Epithelial cell of proximal tubule (primary cell): ENCODE measurements around the gene PAPSS1. TPM values are rescaled to one million over a fixed set of nuclear protein-coding genes. Genes with fewer than 3 reads are reported as not detected.

ENCODE experiments used
- DNase-seq: peaks from one replicate; pipeline ENCODE4 v3.0.0-alpha.2; 2011; ENCODE audit warnings: low read depth
- H3K4me3 ChIP-seq: 2 replicates; pipeline ENCODE4 v1.5.1; 2011; ENCODE audit warnings: low read depth, mild to moderate bottlenecking, low read length
- CTCF ChIP-seq: conservative IDR thresholded peaks from 2 replicates; pipeline ENCODE4 v1.5.1; 2012; ENCODE audit warnings: low read depth, mild to moderate bottlenecking, low read length
- total RNA-seq: library from RNA; depleted of rRNA; stranded (reverse); fragments of >200 nt; gene quantifications from 2 replicates; pipeline ENCODE4 v1.2.3, GENCODE V29; 2015

Gene PAPSS1
- total RNA-seq, 1 donor from 2014 or later = 51.2 TPM

GRCh38 chr4:107747748-107748486, 27.9 kb upstream of the PAPSS1 start:
- no peak for DNase-seq
- TF ChIP-seq CTCF = no peak
- no peak overlapping the region for H3K4me3 ChIP-seq

GRCh38 chr4:107746161-107746560, 26.1 kb upstream of the PAPSS1 start:
- DNase-seq = no peak
- no peak overlapping the region for H3K4me3 ChIP-seq
- TF ChIP-seq CTCF = no peak

GRCh38 chr4:107744532-107744931, 24.5 kb upstream of the PAPSS1 start:
- no peak for TF ChIP-seq CTCF
- H3K4me3 ChIP-seq = no peak overlapping the region
- no peak for DNase-seq

GRCh38 chr4:107743532-107743931, 23.5 kb upstream of the PAPSS1 start:
- no peak for TF ChIP-seq CTCF
- DNase-seq = no peak
- H3K4me3 ChIP-seq = no peak overlapping the region

- H3K4me3 ChIP-seq = no peak overlapping the region
- TF ChIP-seq CTCF = no peak
- no peak for DNase-seq
Observed at GRCh38 chr4:107742791-107743190, 22.8 kb upstream of the PAPSS1 start.

GRCh38 chr4:107742196-107742595, 22.2 kb upstream of the PAPSS1 start:
- no peak overlapping the region for H3K4me3 ChIP-seq
- no peak for DNase-seq
- TF ChIP-seq CTCF = no peak
